OCI-LY1 (cell line): Measurements from ENCODE around the gene USP28.

Source experiments
- CTCF ChIP-seq: fragments of 200-600 bp; sonication (generic), shearing (Covaris generic); IDR thresholded peaks from 2 replicates; pipeline ENCODE4 v1.5.1; 2017; ENCODE audit warnings: mild to moderate bottlenecking, antibody characterized with exemption, low read length, moderate library complexity, mixed read lengths
- EZH2 ChIP-seq: fragments of 200-600 bp; sonication (generic), shearing (Covaris generic); IDR thresholded peaks from 2 replicates; pipeline ENCODE4 v1.8.0; 2017; ENCODE audit warnings: borderline replicate concordance, mixed run types, mild to moderate bottlenecking, antibody characterized with exemption, low read length, moderate library complexity, mixed read lengths

DNA sequence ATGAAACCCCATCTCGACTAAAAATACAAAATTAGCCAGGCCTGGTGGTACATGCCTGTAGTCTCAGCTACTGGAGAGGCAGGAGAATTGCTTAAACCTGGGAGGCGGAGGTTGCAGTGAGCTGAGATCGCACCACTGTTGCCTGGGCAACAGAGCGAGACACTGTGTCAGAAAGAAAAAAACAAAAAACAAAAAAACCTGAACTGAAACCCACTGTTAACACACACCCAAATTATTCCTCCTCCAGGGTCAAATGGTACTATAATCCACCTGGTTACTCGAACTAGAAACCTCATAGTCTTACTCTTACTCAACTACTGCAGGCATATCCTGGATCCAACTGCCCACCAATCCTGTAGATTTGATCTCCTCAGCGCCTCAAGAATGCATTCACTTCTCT lies 35.5 kb downstream of the USP28 start:
- TF ChIP-seq EZH2 (no peak), CTCF (no peak)
